ENCODE measurements around the gene TBL3.

Gene TBL3

DNA sequence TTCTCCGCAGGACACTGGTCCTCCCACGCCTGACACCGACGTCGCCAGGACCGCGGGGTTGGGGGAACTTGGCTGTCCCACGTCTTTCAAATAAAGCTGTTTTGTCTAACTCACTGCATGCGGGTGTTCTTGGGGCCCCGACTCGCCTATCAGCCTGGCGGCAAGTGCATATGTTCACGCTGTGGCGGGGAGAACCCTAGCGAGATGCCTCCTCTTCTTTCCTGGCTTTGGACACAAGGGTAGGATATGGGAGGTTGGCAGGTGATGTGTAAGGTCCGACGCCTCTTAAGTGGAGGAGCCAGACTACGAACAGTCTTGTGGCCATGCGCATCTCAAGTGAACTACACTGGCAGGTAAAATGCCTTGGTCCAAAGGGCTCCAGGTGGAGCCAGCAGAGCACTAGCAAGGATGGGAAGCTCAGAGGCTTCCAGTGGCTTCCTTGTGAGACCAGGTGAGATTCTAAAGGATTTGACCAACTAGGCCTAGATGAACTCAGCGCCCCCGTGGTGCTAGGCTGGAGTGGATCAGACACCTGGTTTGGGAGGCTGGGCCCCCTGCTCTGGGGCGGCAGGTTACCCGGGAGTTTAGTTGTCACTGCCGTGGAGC is 6.4 kb upstream of the TBL3 start:
- TF ChIP-seq, protein P1, sequence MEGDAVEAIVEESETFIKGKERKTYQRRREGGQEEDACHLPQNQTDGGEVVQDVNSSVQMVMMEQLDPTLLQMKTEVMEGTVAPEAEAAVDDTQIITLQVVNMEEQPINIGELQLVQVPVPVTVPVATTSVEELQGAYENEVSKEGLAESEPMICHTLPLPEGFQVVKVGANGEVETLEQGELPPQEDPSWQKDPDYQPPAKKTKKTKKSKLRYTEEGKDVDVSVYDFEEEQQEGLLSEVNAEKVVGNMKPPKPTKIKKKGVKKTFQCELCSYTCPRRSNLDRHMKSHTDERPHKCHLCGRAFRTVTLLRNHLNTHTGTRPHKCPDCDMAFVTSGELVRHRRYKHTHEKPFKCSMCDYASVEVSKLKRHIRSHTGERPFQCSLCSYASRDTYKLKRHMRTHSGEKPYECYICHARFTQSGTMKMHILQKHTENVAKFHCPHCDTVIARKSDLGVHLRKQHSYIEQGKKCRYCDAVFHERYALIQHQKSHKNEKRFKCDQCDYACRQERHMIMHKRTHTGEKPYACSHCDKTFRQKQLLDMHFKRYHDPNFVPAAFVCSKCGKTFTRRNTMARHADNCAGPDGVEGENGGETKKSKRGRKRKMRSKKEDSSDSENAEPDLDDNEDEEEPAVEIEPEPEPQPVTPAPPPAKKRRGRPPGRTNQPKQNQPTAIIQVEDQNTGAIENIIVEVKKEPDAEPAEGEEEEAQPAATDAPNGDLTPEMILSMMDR (IDR thresholded peaks at IDR 0.05): no peak
- no peak for DNase-seq
- Mint-ChIP-seq H3K4me3 (peak overlapping the region; percentile 97), H3K27me3 (ENCODE audit: low read depth, poor library complexity) (peaks cover 5% of the 10 kb centered on the region), H3K27ac (peak overlapping the region; percentile 95), H3K36me3 (ENCODE audit: low read depth) (peaks cover 25% of the 10 kb centered on the region), H3K4me1 (peaks cover 43% of the 10 kb centered on the region), H3K9me3 (no peaks in the 10 kb centered on the region)

DNA sequence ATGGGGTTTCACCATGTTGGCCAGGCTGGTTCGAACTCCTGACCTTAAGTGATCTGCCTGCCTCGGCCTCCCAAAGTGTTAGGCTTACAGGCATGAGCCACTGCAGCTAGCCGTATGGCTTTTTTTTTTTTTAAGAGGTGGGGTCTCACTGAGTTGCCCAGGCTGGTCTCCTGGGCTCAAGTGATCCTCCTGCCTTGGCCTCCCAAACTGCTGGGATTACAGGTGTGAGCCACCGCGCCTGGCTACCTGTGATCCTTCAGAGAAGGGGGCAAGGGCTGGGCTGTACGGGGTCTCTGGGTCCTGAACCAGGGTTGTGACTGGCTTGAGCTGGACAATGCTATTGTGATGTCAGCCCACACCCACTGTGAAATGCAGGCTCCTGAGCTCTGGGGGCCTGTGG is 5.4 kb upstream of the TBL3 start, which contains the start of gene RNF151:
Gene RNF151 (plus strand): TSS at position 397 of the 400 bp plus-strand sequence. CDS start 26 bp downstream, outside the sequence.
- Mint-ChIP-seq H3K27ac (peak within 1 kb of the TSS; percentile 59), H3K4me1 (peaks cover 41% of the 10 kb centered on the region)

DNA sequence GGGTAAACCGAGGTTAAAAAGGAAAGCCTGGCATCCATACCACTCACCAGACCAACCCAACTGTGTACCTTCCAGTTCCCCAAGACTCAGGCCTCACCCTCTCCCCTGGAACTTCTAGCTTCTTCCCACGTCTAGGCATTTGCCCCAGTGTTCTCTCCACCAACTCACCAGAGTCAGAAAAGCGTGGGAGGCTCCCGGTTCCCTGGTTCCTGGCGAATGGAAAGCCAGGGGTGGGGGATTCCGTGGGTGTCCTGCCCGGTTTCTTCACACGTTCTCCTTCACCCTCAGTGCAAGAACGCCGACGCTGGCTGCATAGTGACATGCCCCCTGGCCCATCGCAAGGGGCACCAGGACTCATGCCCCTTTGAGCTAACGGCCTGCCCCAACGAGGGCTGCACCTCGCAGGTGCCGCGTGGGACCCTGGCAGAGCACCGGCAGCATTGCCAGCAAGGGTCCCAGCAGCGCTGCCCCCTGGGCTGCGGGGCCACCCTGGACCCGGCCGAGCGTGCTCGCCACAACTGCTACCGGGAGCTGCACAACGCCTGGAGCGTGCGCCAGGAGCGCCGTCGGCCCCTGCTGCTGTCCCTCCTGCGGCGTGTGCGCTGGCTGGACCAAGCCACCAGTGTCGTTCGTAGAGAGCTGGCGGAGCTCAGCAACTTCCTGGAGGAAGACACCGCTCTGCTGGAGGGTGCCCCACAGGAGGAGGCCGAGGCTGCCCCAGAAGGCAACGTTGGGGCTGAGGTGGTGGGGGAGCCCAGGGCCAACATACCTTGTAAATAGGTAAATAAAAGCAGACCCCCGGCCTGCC is 3.5 kb upstream of the TBL3 start:
- Mint-ChIP-seq H3K36me3 (ENCODE audit: low read depth) (peaks cover 9% of the 10 kb centered on the region), H3K27me3 (ENCODE audit: low read depth, poor library complexity) (peaks cover 8% of the 10 kb centered on the region), H3K27ac (no peak overlapping the region), H3K9me3 (no peaks in the 10 kb centered on the region), H3K4me3 (no peak overlapping the region), H3K4me1 (peaks cover 35% of the 10 kb centered on the region)
- TF ChIP-seq, protein P1 (IDR thresholded peaks at IDR 0.05): no peak
- no peak for DNase-seq

More for the DNA sequence above, 5.4 kb upstream of the TBL3 start, which contains the start of gene RNF151:
- peak within 1 kb of the TSS; percentile 97 for H3K4me3 Mint-ChIP-seq
- DNase-seq: no peak
- TF ChIP-seq, protein P1 (IDR thresholded peaks at IDR 0.05): no peak
- H3K9me3 Mint-ChIP-seq: no peaks in the 10 kb centered on the region
- peaks cover 20% of the 10 kb centered on the region for H3K36me3 Mint-ChIP-seq (ENCODE audit: low read depth)
- peaks cover 5% of the 10 kb centered on the region for H3K27me3 Mint-ChIP-seq (ENCODE audit: low read depth, poor library complexity)

DNA sequence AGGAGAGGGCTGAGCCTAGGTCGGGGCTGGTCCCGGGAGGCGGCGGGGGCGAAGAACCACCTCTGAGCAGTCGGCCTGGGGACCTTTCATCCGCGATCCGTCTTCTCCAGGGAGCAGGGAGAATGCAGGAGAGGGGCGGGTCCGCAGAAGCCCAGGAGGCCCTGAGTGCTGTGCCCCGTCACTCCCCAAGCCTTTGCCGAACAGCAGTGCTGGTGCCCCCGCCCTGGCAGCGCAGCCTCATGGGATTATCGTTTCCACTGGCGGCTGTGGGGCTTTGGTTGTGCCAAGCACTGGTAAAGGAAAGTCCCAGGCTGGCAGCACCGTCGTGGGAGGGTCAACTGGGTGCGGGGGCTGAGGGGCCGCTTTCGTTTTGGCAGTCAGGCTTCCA is 631 bp downstream of the TBL3 start:
- DNase-seq: peak; percentile 55
- H3K36me3 Mint-ChIP-seq (ENCODE audit: low read depth): peaks cover 2% of the 10 kb centered on the region
- TF ChIP-seq, protein P1 (IDR thresholded peaks at IDR 0.05): no peak
- H3K27me3 Mint-ChIP-seq (ENCODE audit: low read depth, poor library complexity): peaks cover 7% of the 10 kb centered on the region
- H3K9me3 Mint-ChIP-seq: no peaks in the 10 kb centered on the region
- no peak overlapping the region for H3K27ac Mint-ChIP-seq
- peak overlapping the region; percentile 95 for H3K4me3 Mint-ChIP-seq
- H3K4me1 Mint-ChIP-seq: peaks cover 20% of the 10 kb centered on the region

DNA sequence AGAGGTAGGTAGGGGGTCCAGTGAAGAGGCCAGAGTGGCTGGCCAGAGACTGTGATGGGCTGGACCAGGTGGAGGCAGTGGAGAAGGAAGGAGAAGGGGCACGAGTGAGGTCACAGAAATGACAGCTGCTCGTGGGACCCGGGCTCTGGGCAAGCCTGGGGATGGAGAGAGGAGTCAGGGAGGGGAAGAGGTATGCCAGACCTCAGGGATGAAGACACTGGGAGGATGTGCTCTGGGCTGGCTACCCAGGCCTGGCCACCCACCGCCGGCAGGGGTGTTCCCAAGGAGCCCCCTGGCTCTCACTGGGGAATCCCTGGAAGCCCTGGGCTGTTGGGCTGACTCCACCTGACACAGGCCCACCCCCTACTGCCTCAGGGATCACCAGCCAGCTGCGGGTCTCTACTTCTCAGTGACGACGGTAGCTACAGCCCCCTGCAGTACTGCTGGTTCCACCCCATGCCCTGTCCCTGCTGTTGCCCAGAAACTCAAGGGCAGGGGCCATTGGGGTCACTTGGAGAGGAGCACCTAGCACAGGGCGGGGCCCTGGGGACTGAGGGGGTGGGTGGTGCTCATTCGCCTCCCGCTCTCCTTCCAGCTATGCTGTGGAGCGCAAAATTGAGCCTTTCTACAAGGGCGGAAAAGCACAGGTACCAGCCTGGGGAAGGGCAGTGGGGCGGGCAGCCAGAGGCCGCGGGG is 1.8 kb downstream of the TBL3 start:
- Mint-ChIP-seq H3K27me3 (ENCODE audit: low read depth, poor library complexity) (peaks cover 15% of the 10 kb centered on the region), H3K27ac (no peak overlapping the region), H3K36me3 (ENCODE audit: low read depth) (peaks cover 5% of the 10 kb centered on the region), H3K4me3 (no peak overlapping the region), H3K9me3 (no peaks in the 10 kb centered on the region), H3K4me1 (peaks cover 20% of the 10 kb centered on the region)
- DNase-seq: no peak
- TF ChIP-seq, protein P1 (IDR thresholded peaks at IDR 0.05): no peak

All from nephron progenitor cell (in vitro differentiated cells).